ENCODE data around the gene PLCL2.

DNA sequence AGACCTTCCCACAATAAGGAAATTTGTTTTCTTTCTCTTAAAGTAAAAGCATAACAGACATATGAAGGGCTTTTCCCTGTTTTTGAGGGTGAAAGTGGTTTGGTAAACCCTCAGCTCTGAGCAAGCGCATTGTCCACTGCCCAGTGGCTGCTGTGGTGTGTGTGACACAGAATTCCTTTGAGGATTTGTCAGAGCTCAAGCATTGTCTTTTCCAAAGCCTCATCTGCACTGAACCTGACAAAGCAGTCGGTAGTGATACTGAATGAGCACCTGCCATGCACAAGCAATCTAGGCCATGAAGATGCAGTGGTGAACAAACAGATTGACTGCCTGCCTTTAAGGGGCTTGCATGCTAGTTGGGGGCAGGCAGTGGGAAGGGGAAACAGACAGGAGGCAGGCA is 128.3 kb downstream of the PLCL2 start:
- TF ChIP-seq, protein P1, sequence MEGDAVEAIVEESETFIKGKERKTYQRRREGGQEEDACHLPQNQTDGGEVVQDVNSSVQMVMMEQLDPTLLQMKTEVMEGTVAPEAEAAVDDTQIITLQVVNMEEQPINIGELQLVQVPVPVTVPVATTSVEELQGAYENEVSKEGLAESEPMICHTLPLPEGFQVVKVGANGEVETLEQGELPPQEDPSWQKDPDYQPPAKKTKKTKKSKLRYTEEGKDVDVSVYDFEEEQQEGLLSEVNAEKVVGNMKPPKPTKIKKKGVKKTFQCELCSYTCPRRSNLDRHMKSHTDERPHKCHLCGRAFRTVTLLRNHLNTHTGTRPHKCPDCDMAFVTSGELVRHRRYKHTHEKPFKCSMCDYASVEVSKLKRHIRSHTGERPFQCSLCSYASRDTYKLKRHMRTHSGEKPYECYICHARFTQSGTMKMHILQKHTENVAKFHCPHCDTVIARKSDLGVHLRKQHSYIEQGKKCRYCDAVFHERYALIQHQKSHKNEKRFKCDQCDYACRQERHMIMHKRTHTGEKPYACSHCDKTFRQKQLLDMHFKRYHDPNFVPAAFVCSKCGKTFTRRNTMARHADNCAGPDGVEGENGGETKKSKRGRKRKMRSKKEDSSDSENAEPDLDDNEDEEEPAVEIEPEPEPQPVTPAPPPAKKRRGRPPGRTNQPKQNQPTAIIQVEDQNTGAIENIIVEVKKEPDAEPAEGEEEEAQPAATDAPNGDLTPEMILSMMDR (IDR thresholded peaks at IDR 0.05), result no peak
- no peak for TF ChIP-seq POLR2A (IDR thresholded peaks at IDR 0.05)
